Endothelial cell of umbilical vein (primary cell): ENCODE data around the gene OSTM1. TPM values are rescaled to one million over a fixed set of nuclear protein-coding genes. Genes with fewer than 3 reads are reported as not detected.

Source experiments
- BruUV-seq: library from RNA; stranded (reverse); fragments of 400-500 nt; replicated peaks from 2 replicates; lab custom pipeline; 2021; lab: Mats Ljungman, UMichigan
- CTCF ChIA-PET: fragments of 300-600, 350-600 bp; sonication (Branson Sonifier 250); formaldehyde crosslinking; loops from one replicate; lab custom pipeline; 2021; ENCODE audit warnings: antibody characterized with exemption, inconsistent platforms; lab: Charles Lee
- POLR2A ChIA-PET: fragments of 300-600, 350-600 bp; sonication (Branson Sonifier 250); formaldehyde crosslinking; loops from one replicate; lab custom pipeline; 2021; ENCODE audit warnings: antibody characterized with exemption, inconsistent platforms; lab: Charles Lee
- DNase-seq: peaks from one replicate; pipeline ENCODE4 v3.0.0-alpha.2; 2011; ENCODE audit warnings: low read depth, low spot score
- FAIRE-seq: peaks from 2 replicates; lab custom pipeline; 2011; peaks lifted over from hg19 to GRCh38; lab: Jason Lieb, UNC
- H2AFZ ChIP-seq: 2 replicates; pipeline ENCODE4 v1.6.0; 2012; ENCODE audit warnings: low read depth, low read length, control low read depth, inconsistent platforms
- H3K27ac ChIP-seq: 2 replicates; pipeline ENCODE4 v1.5.1; 2011; ENCODE audit warnings: low read depth, mild to moderate bottlenecking, control low read depth, low read length, moderate library complexity; ENCODE audit not compliant: insufficient read depth
- H3K27me3 ChIP-seq, 2 experiments: 2 replicates each; pipeline versions ENCODE4 v1.6.0 to v1.6.1; 2011; ENCODE audit warnings: low read length in 2 of 2, mixed read lengths in 1 of 2; ENCODE audit not compliant: control insufficient read depth in 2 of 2, insufficient read depth in 2 of 2
- H3K36me3 ChIP-seq, 2 experiments: 2 replicates in 1 of 2; 3 replicates in 1 of 2; pipeline ENCODE4 v1.5.1; 2011; ENCODE audit warnings: low read length in 2 of 2, mild to moderate bottlenecking in 1 of 2, moderate library complexity in 1 of 2; ENCODE audit not compliant: control insufficient read depth in 2 of 2, insufficient read depth in 2 of 2; ENCODE audit errors: extremely low read depth in 1 of 2
- H3K4me1 ChIP-seq: 3 replicates; pipeline ENCODE4 v1.5.1; 2011; ENCODE audit warnings: mild to moderate bottlenecking, low read length; ENCODE audit not compliant: control insufficient read depth, insufficient read depth; ENCODE audit errors: extremely low read depth
- H3K4me2 ChIP-seq: 2 replicates; pipeline ENCODE4 v1.6.1; 2011; ENCODE audit warnings: low read length, control low read depth, mixed read lengths; ENCODE audit not compliant: insufficient read depth
- H3K4me3 ChIP-seq, 3 experiments: fragments of 200-600 bp in 1 of 3; sonication (generic), shearing (Covaris generic) in 1 of 3; replicated peaks in 1 of 3; 2 replicates each; pipeline ENCODE4 v1.5.1; 2011 to 2016; ENCODE audit warnings: control low read depth in 3 of 3, low read length in 3 of 3, mild to moderate bottlenecking in 2 of 3, inconsistent platforms in 1 of 3, low read depth in 1 of 3, moderate library complexity in 1 of 3; ENCODE audit not compliant: insufficient read depth in 1 of 3
- H3K79me2 ChIP-seq: 2 replicates; pipeline ENCODE4 v1.6.0; 2012; ENCODE audit warnings: low read length, inconsistent platforms; ENCODE audit not compliant: control insufficient read depth, insufficient read depth
- H3K9ac ChIP-seq: replicated peaks from 2 replicates; pipeline ENCODE3; 2011; ENCODE audit warnings: low read length, control low read depth; ENCODE audit not compliant: insufficient read depth; ENCODE audit errors: extremely low read depth
- H3K9me1 ChIP-seq: replicated peaks from 3 replicates; pipeline ENCODE4 v1.6.0; 2011; ENCODE audit warnings: mild to moderate bottlenecking, low read length; ENCODE audit not compliant: control insufficient read depth, insufficient read depth; ENCODE audit errors: extremely low read depth
- H3K9me3 ChIP-seq: replicated peaks from 2 replicates; pipeline ENCODE4 v1.5.1; 2012; ENCODE audit warnings: low read length, inconsistent platforms; ENCODE audit not compliant: control insufficient read depth, insufficient read depth
- H4K20me1 ChIP-seq: replicated peaks from 2 replicates; pipeline ENCODE3; 2011; ENCODE audit warnings: mild to moderate bottlenecking, low read length; ENCODE audit not compliant: control insufficient read depth, insufficient read depth; ENCODE audit errors: extremely low read depth
- CTCF ChIP-seq, 2 donors: IDR thresholded peaks; 1 replicate in 1 of 2; 2 replicates in 1 of 2; pipeline ENCODE4 v1.5.1; 2011; ENCODE audit warnings: low read length in 2 of 2, mild to moderate bottlenecking in 2 of 2, moderate library complexity in 2 of 2, control low read depth in 1 of 2, inconsistent platforms in 1 of 2, low read depth in 1 of 2; ENCODE audit not compliant: insufficient read depth in 1 of 2; ENCODE audit errors: extremely low read depth in 1 of 2
- EZH2 ChIP-seq: IDR thresholded peaks from 2 replicates; pipeline ENCODE4 v1.6.1; 2012; ENCODE audit warnings: borderline replicate concordance, low read depth, mild to moderate bottlenecking, moderate library complexity, low read length, inconsistent platforms; ENCODE audit not compliant: severe bottlenecking
- FOS ChIP-seq: IDR thresholded peaks from 2 replicates; pipeline ENCODE4 v1.6.1; 2011; ENCODE audit warnings: mild to moderate bottlenecking, low read length, moderate library complexity, borderline replicate concordance; ENCODE audit not compliant: insufficient read depth
- GATA2 ChIP-seq: IDR thresholded peaks from 2 replicates; pipeline ENCODE4 v1.7.0; 2011; ENCODE audit warnings: low read depth, mild to moderate bottlenecking, moderate library complexity, mixed read lengths, low read length; ENCODE audit not compliant: insufficient read length, insufficient read depth
- JUN ChIP-seq: IDR thresholded peaks from 2 replicates; pipeline ENCODE4 v1.6.1; 2011; ENCODE audit warnings: borderline replicate concordance, low read depth; ENCODE audit not compliant: insufficient read length, insufficient read depth
- MYC ChIP-seq: IDR thresholded peaks from one replicate; pipeline ENCODE4 v1.6.1; 2011; ENCODE audit warnings: mild to moderate bottlenecking, low read depth, low read length
- POLR2A ChIP-seq: IDR thresholded peaks from 2 replicates; pipeline ENCODE4 v1.6.1; 2012; ENCODE audit warnings: low read depth, mild to moderate bottlenecking, control low read depth, low read length
- POLR2AphosphoS5 ChIP-seq: IDR thresholded peaks from 2 replicates; pipeline ENCODE4 v1.6.1; 2012; ENCODE audit warnings: low read depth, mild to moderate bottlenecking, control low read depth, low read length, moderate library complexity; ENCODE audit not compliant: insufficient read depth
- dilution Hi-C: fragments of 300-500 bp; cut with MboI; formaldehyde crosslinking; loops from one replicate; pipeline ENCODE4 v1.15.0; 2019; ENCODE audit warnings: low sequenced_read_pairs; ENCODE audit not compliant: extremely low pct_ligation_motif_present
- intact Hi-C: fragments of 100-400 bp; cut with micrococcal nuclease; formaldehyde crosslinking; loops from one replicate; pipeline ENCODE4 v1.10.0; 2022
- polyA plus RNA-seq, 4 experiments: library from polyadenylated mRNA; depleted of rRNA in 3 of 4; stranded (reverse) in 3 of 4; unstranded in 1 of 4; fragments of >200 nt; gene quantifications; 2 replicates each; pipeline versions ENCODE4 v1.2.1 to v1.2.3, GENCODE V29; 2011 to 2012; ENCODE audit warnings: missing spikeins in 1 of 4
- total RNA-seq: library from RNA; stranded (reverse); gene quantifications from 2 replicates; pipeline ENCODE4 v1.2.3, GENCODE V29; 2021
- TF ChIP-seq, protein P1 (sequence below): IDR thresholded peaks from 2 replicates; pipeline ENCODE4 v1.6.1; 2011; ENCODE audit not compliant: insufficient read depth, insufficient read length

Gene OSTM1
- total and polyA plus RNA-seq, 2 donors (not counting 3 experiments of a cell fraction or from before 2014, with no cell fraction given): 23.1 to 26.4 TPM

GRCh38 chr6:108123946-108124345 is 49.4 kb upstream of the OSTM1 start:
- POLR2A ChIA-PET: no interaction called here
- Histone ChIP-seq H3K79me2 (no peaks in the 10 kb centered on the region), H3K9ac (no peak overlapping the region), H3K36me3 (no peaks in the 10 kb centered on the region), H3K4me2 (no peak overlapping the region), H4K20me1 (no peaks in the 10 kb centered on the region), H3K27me3 (peaks cover 65 to 78% of the 10 kb centered on the region in 2 experiments), H3K4me1 (no peaks in the 10 kb centered on the region), H3K9me3 (no peaks in the 10 kb centered on the region), H3K27ac (no peak overlapping the region), H2AFZ (no peak overlapping the region), H3K9me1 (no peaks in the 10 kb centered on the region), H3K4me3 (no peak overlapping the region)
- FAIRE-seq (no peak), DNase-seq (no peak)
- intact Hi-C loops (no loop called here), dilution Hi-C loops (no loop called here)
- TF ChIP-seq GATA2: no peak
- no peak for TF ChIP-seq EZH2
- no peak for TF ChIP-seq FOS
- no peak for TF ChIP-seq CTCF (IDR thresholded peaks at IDR 0.05; ENCODE audit: extremely low read depth in 1 of 2, insufficient read depth in 1 of 2, low read depth in 1 of 2, low read length in 2 of 2)
- TF ChIP-seq POLR2AphosphoS5: no peak
- no peak for TF ChIP-seq POLR2A
- TF ChIP-seq JUN: no peak
- TF ChIP-seq MYC: no peak
- TF ChIP-seq, protein P1, sequence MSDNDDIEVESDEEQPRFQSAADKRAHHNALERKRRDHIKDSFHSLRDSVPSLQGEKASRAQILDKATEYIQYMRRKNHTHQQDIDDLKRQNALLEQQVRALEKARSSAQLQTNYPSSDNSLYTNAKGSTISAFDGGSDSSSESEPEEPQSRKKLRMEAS: no peak
- no TSS peak for BruUV-seq
- CTCF ChIA-PET: interaction anchor here (1.7 kb wide), 1 partner anchor 368 kb away, joined by 5 read pairs; no protein-coding TSS in a partner anchor
